OCI-LY7 (cell line): ENCODE results near the gene SCN1B. TPM values are rescaled to one million over a fixed set of nuclear protein-coding genes. Genes with fewer than 3 reads are reported as not detected.

ENCODE experiments used
- BruUV-seq: library from RNA; stranded (reverse); fragments of 400-500 nt; replicated peaks from 2 replicates; lab custom pipeline; 2021; lab: Mats Ljungman, UMichigan
- CTCF ChIA-PET: fragments of 300-600 bp; sonication (Branson Sonifier 250); formaldehyde crosslinking; loops from one replicate; lab custom pipeline; 2022; ENCODE audit warnings: antibody characterized with exemption; ENCODE audit not compliant: unreplicated experiment; lab: Charles Lee
- POLR2A ChIA-PET: fragments of 300-600 bp; sonication (Branson Sonifier 250); formaldehyde crosslinking; loops from one replicate; lab custom pipeline; 2022; ENCODE audit warnings: antibody characterized with exemption; lab: Charles Lee
- DNase-seq: peaks from one replicate; pipeline ENCODE4 v3.0.0-alpha.2; 2015; ENCODE audit warnings: low spot score
- H2AFZ ChIP-seq: fragments of 200-600 bp; sonication (generic), shearing (Covaris generic); 2 replicates; pipeline ENCODE4 v1.6.1; 2014; ENCODE audit warnings: mild to moderate bottlenecking, antibody characterized with exemption, low read length, moderate library complexity
- H3K27ac ChIP-seq: fragments of 200-600 bp; sonication (generic); 2 replicates; pipeline ENCODE4 v1.5.1; 2014; ENCODE audit warnings: mixed run types, low read depth, mild to moderate bottlenecking, moderate library complexity, low read length, inconsistent platforms; ENCODE audit not compliant: poor library complexity, severe bottlenecking
- H3K36me3 ChIP-seq: fragments of 200-600 bp; sonication (generic); 2 replicates; pipeline ENCODE4 v1.6.1; 2014; ENCODE audit warnings: mild to moderate bottlenecking, antibody characterized with exemption, low read length, moderate library complexity, mixed read lengths; ENCODE audit not compliant: insufficient read depth
- H3K4me1 ChIP-seq: fragments of 200-600 bp; sonication (generic); 2 replicates; pipeline ENCODE4 v1.5.1; 2014; ENCODE audit warnings: mild to moderate bottlenecking, low read length; ENCODE audit not compliant: insufficient read depth, poor library complexity, severe bottlenecking
- H3K4me2 ChIP-seq: fragments of 200-600 bp; sonication (generic); 2 replicates; pipeline ENCODE4 v1.6.1; 2014; ENCODE audit warnings: mild to moderate bottlenecking, low read length
- H3K4me3 ChIP-seq: fragments of 200-600 bp; sonication (generic); 2 replicates; pipeline ENCODE4 v1.5.1; 2014; ENCODE audit warnings: mild to moderate bottlenecking, low read depth, low read length; ENCODE audit not compliant: poor library complexity, severe bottlenecking
- H3K79me2 ChIP-seq: fragments of 200-600 bp; sonication (generic); 2 replicates; pipeline ENCODE4 v1.6.1; 2016; ENCODE audit warnings: low read depth, mild to moderate bottlenecking, low read length, moderate library complexity, mixed read lengths; ENCODE audit not compliant: insufficient read depth
- H3K9me2 ChIP-seq: fragments of 200-600 bp; sonication (generic); 2 replicates; pipeline ENCODE4 v1.6.1; 2016; ENCODE audit warnings: mild to moderate bottlenecking, low read length, mixed read lengths; ENCODE audit not compliant: insufficient read depth
- H3K9me3 ChIP-seq: fragments of 200-600 bp; sonication (generic); 2 replicates; pipeline ENCODE4 v1.6.1; 2014; ENCODE audit warnings: mild to moderate bottlenecking, mixed run types, low read length, mixed read lengths
- H4K20me1 ChIP-seq: fragments of 200-600 bp; sonication (generic); 2 replicates; pipeline ENCODE4 v1.6.1; 2014; ENCODE audit warnings: mild to moderate bottlenecking, antibody characterized with exemption, low read length, moderate library complexity, mixed read lengths; ENCODE audit not compliant: insufficient read depth
- CTCF ChIP-seq: fragments of 200-600 bp; sonication (generic); conservative IDR thresholded peaks from 2 replicates; pipeline ENCODE4 v1.5.1; 2014; ENCODE audit warnings: mild to moderate bottlenecking, antibody characterized with exemption, low read length, moderate library complexity, mixed read lengths
- EZH2phosphoT487 ChIP-seq: fragments of 200-600 bp; sonication (generic); IDR thresholded peaks from 2 replicates; pipeline ENCODE4 v1.6.1; 2018; ENCODE audit warnings: low read depth, borderline replicate concordance, mild to moderate bottlenecking, mixed run types, antibody characterized with exemption, low read length, moderate library complexity, mixed read lengths
- intact Hi-C: fragments of 100-400 bp; cut with micrococcal nuclease; formaldehyde crosslinking; loops from one replicate; pipeline ENCODE4 v1.10.0; 2022; ENCODE audit not compliant: unreplicated experiment
- total RNA-seq, 2 experiments: library from RNA; depleted of rRNA in 1 of 2; stranded (reverse); fragments of >200 nt in 1 of 2; shearing (Covaris generic) in 1 of 2; gene quantifications; 2 replicates each; pipeline ENCODE4 v1.2.3, GENCODE V29; 2014 to 2022

The SCN1B gene
- total RNA-seq, 2 experiments from 2014 or later: 0.41 to 3.1 TPM

- CTCF ChIA-PET: no interaction called here
- H3K9me3 ChIP-seq: no peaks in the 10 kb centered on the region
- intact Hi-C loops: no loop called here
Observed at GRCh38 chr19:35033067-35034004, 3.1 kb downstream of the SCN1B start.

DNA sequence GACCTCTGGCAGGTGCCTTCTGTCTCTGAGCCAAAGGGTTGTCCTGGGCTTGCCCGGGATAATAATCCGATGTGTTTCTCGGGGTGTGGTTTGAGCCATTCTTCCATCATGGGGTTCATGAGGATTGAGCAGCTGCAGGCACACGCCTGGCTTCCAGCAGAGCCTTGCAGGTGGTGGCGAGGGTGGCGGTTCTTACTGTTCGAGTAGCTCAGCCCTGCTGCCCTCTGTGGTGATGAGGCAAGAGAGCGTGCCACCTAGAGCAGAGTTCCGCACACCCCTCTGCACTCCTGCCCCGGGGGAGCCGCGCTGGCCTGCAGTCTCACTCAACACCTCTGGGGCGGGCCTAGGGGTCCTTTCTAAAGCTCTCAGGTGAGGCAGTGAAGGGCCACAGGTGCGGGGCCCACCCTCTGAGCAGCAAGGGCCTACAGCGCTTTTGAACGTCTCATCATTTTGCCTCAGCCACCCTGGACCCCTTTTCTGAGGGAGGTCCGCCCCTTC, 3.8 kb downstream of the SCN1B start:
- no peak for DNase-seq
- ChIA-PET POLR2A (no interaction called here), CTCF (no interaction called here)
- Histone ChIP-seq H3K79me2 (no peaks in the 10 kb centered on the region), H3K4me1 (peaks cover 8% of the 10 kb centered on the region), H3K27ac (no peak overlapping the region), H2AFZ (no peak overlapping the region), H3K9me3 (no peaks in the 10 kb centered on the region), H3K36me3 (no peaks in the 10 kb centered on the region), H3K4me2 (no peak overlapping the region), H4K20me1 (no peaks in the 10 kb centered on the region), H3K9me2 (no peaks in the 10 kb centered on the region), H3K4me3 (no peak overlapping the region)
- no peak for TF ChIP-seq CTCF
- no peak for TF ChIP-seq EZH2phosphoT487
- no TSS peak for BruUV-seq
- intact Hi-C loops: no loop called here

More at GRCh38 chr19:35033067-35034004, 3.1 kb downstream of the SCN1B start:
- DNase-seq: no peak
- H3K9me2 ChIP-seq: no peaks in the 10 kb centered on the region
- TF ChIP-seq CTCF (no peak), EZH2phosphoT487 (no peak)
- no peak overlapping the region for H3K4me3 ChIP-seq
- no TSS peak for BruUV-seq
- H3K4me2 ChIP-seq: no peak overlapping the region
- peaks cover 5% of the 10 kb centered on the region for H3K4me1 ChIP-seq
- H4K20me1 ChIP-seq: no peaks in the 10 kb centered on the region
- H3K79me2 ChIP-seq: no peaks in the 10 kb centered on the region
- H2AFZ ChIP-seq: no peak overlapping the region
- no peak overlapping the region for H3K27ac ChIP-seq
- peaks cover 2% of the 10 kb centered on the region for H3K36me3 ChIP-seq
- POLR2A ChIA-PET: no interaction called here
